CD14-positive monocyte (primary cell): Measurements from ENCODE around the gene PITPNC1. TPM values are rescaled to one million over a fixed set of nuclear protein-coding genes. Genes with fewer than 3 reads are reported as not detected.

ENCODE experiments used
- DNase-seq, 3 donors: peaks; one replicate each; pipeline ENCODE4 v3.0.0-alpha.2; 2011 to 2022
- H2AFZ ChIP-seq: 2 replicates; pipeline ENCODE4 v1.6.0; 2012; ENCODE audit warnings: mild to moderate bottlenecking, low read depth, low read length, inconsistent platforms; ENCODE audit not compliant: insufficient read depth, poor library complexity, severe bottlenecking
- H3K27ac ChIP-seq, 2 donors: 1 replicate in 1 of 2; 2 replicates in 1 of 2; pipeline ENCODE4 v1.5.1; 2012 to 2013; ENCODE audit warnings: low read length in 2 of 2, control low read depth in 1 of 2, inconsistent platforms in 1 of 2, low read depth in 1 of 2, mild to moderate bottlenecking in 1 of 2
- H3K27me3 ChIP-seq, 2 donors: one replicate each; pipeline versions ENCODE4 v1.6.0 to v1.6.1; 2011 to 2013; ENCODE audit warnings: low read length in 2 of 2; ENCODE audit not compliant: control insufficient read depth in 2 of 2, insufficient read depth in 2 of 2
- H3K36me3 ChIP-seq, 2 donors: replicated peaks in 1 of 2; 1 replicate in 1 of 2; 2 replicates in 1 of 2; pipeline versions ENCODE4 v1.5.1 to v1.6.1; 2012 to 2013; ENCODE audit warnings: low read length in 2 of 2, control low read depth in 1 of 2, inconsistent platforms in 1 of 2, mild to moderate bottlenecking in 1 of 2; ENCODE audit not compliant: insufficient read depth in 2 of 2, control insufficient read depth in 1 of 2
- H3K4me1 ChIP-seq, 2 donors: 1 replicate in 1 of 2; 2 replicates in 1 of 2; pipeline versions ENCODE4 v1.5.1 to v1.6.1; 2012 to 2013; ENCODE audit warnings: low read length in 2 of 2, control low read depth in 1 of 2, inconsistent platforms in 1 of 2, mild to moderate bottlenecking in 1 of 2, moderate library complexity in 1 of 2; ENCODE audit not compliant: insufficient read depth in 2 of 2, control insufficient read depth in 1 of 2
- H3K4me2 ChIP-seq: replicated peaks from 2 replicates; pipeline ENCODE3; 2012; ENCODE audit warnings: low read length, moderate library complexity, mild to moderate bottlenecking; ENCODE audit not compliant: poor library complexity, severe bottlenecking; ENCODE audit errors: extremely low read depth
- H3K4me3 ChIP-seq, 3 experiments: fragments of 200-600 bp in 1 of 3; sonication (generic) in 1 of 3; replicated peaks in 1 of 3; 1 replicate in 2 of 3; 2 replicates in 1 of 3; pipeline ENCODE4 v1.5.1; 2011 to 2013; ENCODE audit warnings: low read length in 3 of 3, mild to moderate bottlenecking in 3 of 3, control low read depth in 2 of 3, low read depth in 2 of 3, inconsistent platforms in 1 of 3, moderate library complexity in 1 of 3
- H3K79me2 ChIP-seq: 2 replicates; pipeline ENCODE4 v1.6.0; 2012; ENCODE audit warnings: mild to moderate bottlenecking, control low read depth, inconsistent platforms, low read length, moderate library complexity; ENCODE audit not compliant: insufficient read depth
- H3K9ac ChIP-seq: 2 replicates; pipeline ENCODE4 v1.6.0; 2017; ENCODE audit warnings: low read length, mild to moderate bottlenecking; ENCODE audit not compliant: insufficient read depth, poor library complexity, severe bottlenecking
- H3K9me3 ChIP-seq, 2 donors: replicated peaks in 1 of 2; 1 replicate in 1 of 2; 2 replicates in 1 of 2; pipeline versions ENCODE4 v1.5.1 to v1.6.1; 2012 to 2013; ENCODE audit warnings: low read length in 2 of 2, control low read depth in 1 of 2; ENCODE audit not compliant: control insufficient read depth in 1 of 2, insufficient read depth in 1 of 2
- H4K20me1 ChIP-seq: 2 replicates; pipeline ENCODE4 v1.6.0; 2012; ENCODE audit warnings: mild to moderate bottlenecking, low read length, control low read depth, moderate library complexity; ENCODE audit not compliant: insufficient read depth
- H3K27ac Mint-ChIP-seq, 7 donors: one replicate each; pipeline ENCODE4 v1.8.0; 2020; ENCODE audit warnings: mild to moderate bottlenecking in 7 of 7, mixed read lengths in 7 of 7, moderate library complexity in 6 of 7, inconsistent platforms in 2 of 7
- H3K27me3 Mint-ChIP-seq, 3 donors: one replicate each; pipeline ENCODE4 v1.8.0; 2021 to 2022; ENCODE audit warnings: low read depth in 3 of 3, mild to moderate bottlenecking in 3 of 3, mixed read lengths in 3 of 3, moderate library complexity in 3 of 3, inconsistent platforms in 1 of 3
- H3K36me3 Mint-ChIP-seq, 2 donors: one replicate each; pipeline ENCODE4 v1.8.0; 2020; ENCODE audit warnings: mixed read lengths in 2 of 2, inconsistent platforms in 1 of 2, mild to moderate bottlenecking in 1 of 2
- H3K4me1 Mint-ChIP-seq: one replicate; pipeline ENCODE4 v1.8.0; 2020; ENCODE audit warnings: mild to moderate bottlenecking, mixed read lengths
- H3K4me3 Mint-ChIP-seq, 2 donors: one replicate each; pipeline ENCODE4 v1.8.0; 2020; ENCODE audit warnings: mild to moderate bottlenecking in 2 of 2, mixed read lengths in 2 of 2, moderate library complexity in 1 of 2
- H3K9me3 Mint-ChIP-seq, 7 donors: one replicate each; pipeline ENCODE4 v1.8.0; 2020 to 2022; ENCODE audit warnings: mixed read lengths in 7 of 7, mild to moderate bottlenecking in 6 of 7, moderate library complexity in 6 of 7, inconsistent platforms in 2 of 7
- WGBS: methylation state at CpG from one replicate; pipeline ENCODE4 v1.1.5; 2013; ENCODE audit warnings: missing lambda C conversion rate; ENCODE audit not compliant: insufficient coverage; 5-methylcytosine and 5-hydroxymethylcytosine counted together
- intact Hi-C, 2 donors: fragments of 100-400 bp; cut with micrococcal nuclease; formaldehyde crosslinking; loops; one replicate each; pipeline versions ENCODE4 v1.15.0 to v1.15.1; 2023
- polyA plus RNA-seq, 3 donors: library from polyadenylated mRNA; depleted of rRNA in 1 of 3; unstranded in 2 of 3; stranded (reverse) in 1 of 3; fragments of 300-500 nt in 2 of 3; fragments of >200 nt in 1 of 3; fragmentation: Illumina TruSeq in 2 of 3; gene quantifications; 1 replicate in 2 of 3; 2 replicates in 1 of 3; pipeline ENCODE4 v1.2.3, GENCODE V29; 2012 to 2021
- TF ChIP-seq, protein P1 (sequence below): fragments of 200-600 bp; IDR thresholded peaks from one replicate; pipeline ENCODE4 v1.8.0; 2022; ENCODE audit warnings: antibody characterized with exemption, mild to moderate bottlenecking

PITPNC1 gene
- polyA plus RNA-seq, 3 donors: 18.5 to 31.0 (median 21.7) TPM

DNA sequence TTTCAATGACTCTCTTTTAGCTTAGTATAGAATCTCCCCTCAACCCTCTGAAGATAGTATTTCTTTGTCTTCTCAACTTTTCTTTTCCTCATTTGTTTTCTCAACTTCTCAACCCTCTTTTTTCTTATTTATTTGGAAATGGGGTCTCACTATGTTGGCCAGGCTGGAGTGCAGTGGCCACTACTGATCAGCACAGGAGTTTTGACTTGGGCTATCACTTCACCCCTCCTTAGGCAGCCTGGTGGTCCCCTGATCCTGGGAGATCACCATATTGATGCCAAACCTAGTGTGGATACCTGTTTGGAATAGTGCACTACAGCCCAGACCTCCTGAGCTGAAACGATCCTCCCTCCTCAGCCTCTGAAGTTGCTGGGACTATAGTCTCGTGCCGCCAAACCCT, 79.8 kb downstream of the PITPNC1 start:
- WGBS: 100% methylated on average over 2 of the region's 3 CpGs
- Histone ChIP-seq H3K9ac (no peak overlapping the region), H3K36me3 (no peaks in the 10 kb centered on the region), H3K27me3 (no peaks in the 10 kb centered on the region), H3K4me1 (no peaks in the 10 kb centered on the region), H3K4me2 (no peak overlapping the region), H4K20me1 (peaks cover 18% of the 10 kb centered on the region), H3K4me3 (no peak overlapping the region), H3K79me2 (no peaks in the 10 kb centered on the region), H2AFZ (no peak overlapping the region), H3K9me3 (peaks cover 0 to 5% of the 10 kb centered on the region in 2 donors), H3K27ac (no peak overlapping the region)
- Mint-ChIP-seq H3K27ac (peak overlapping the region in 1 of 7 donors; percentile 66), H3K9me3 (peaks cover 3 to 11% (median 7%) of the 10 kb centered on the region in 7 donors), H3K36me3 (peaks cover 7% of the 10 kb centered on the region in 2 donors), H3K27me3 (no peaks in the 10 kb centered on the region), H3K4me3 (no peak overlapping the region), H3K4me1 (peaks cover 6% of the 10 kb centered on the region)
- intact Hi-C loops: no loop called here
- TF ChIP-seq, protein P1, sequence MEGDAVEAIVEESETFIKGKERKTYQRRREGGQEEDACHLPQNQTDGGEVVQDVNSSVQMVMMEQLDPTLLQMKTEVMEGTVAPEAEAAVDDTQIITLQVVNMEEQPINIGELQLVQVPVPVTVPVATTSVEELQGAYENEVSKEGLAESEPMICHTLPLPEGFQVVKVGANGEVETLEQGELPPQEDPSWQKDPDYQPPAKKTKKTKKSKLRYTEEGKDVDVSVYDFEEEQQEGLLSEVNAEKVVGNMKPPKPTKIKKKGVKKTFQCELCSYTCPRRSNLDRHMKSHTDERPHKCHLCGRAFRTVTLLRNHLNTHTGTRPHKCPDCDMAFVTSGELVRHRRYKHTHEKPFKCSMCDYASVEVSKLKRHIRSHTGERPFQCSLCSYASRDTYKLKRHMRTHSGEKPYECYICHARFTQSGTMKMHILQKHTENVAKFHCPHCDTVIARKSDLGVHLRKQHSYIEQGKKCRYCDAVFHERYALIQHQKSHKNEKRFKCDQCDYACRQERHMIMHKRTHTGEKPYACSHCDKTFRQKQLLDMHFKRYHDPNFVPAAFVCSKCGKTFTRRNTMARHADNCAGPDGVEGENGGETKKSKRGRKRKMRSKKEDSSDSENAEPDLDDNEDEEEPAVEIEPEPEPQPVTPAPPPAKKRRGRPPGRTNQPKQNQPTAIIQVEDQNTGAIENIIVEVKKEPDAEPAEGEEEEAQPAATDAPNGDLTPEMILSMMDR: no peak
- DNase-seq: no peak

DNA sequence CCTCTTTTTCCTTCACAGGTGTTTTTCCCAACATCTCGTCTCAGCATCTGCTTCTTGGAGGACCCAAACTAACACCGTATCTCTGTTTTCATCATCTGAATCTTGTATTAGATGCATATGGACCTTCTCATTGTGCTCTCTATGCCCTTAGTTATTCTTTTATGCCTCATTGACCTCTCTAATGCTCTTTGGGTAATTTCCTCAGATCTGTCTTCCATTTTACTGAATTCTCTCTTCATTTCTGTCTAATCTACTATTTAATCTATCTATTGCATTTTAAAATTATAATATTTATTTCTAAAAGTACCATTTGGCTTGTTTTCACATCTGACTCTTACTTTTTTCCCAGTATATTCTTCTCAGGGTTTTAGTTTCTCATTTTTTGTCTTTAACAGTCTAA, 81.1 kb downstream of the PITPNC1 start:
- no peak overlapping the region for H3K27ac ChIP-seq
- H3K9me3 ChIP-seq: peaks cover 0 to 5% of the 10 kb centered on the region in 2 donors
- Mint-ChIP-seq H3K4me3 (no peak overlapping the region), H3K4me1 (peaks cover 8% of the 10 kb centered on the region), H3K36me3 (peaks cover 7% of the 10 kb centered on the region in 2 donors), H3K27ac (peak overlapping the region in 1 of 7 donors; percentile 81), H3K9me3 (peaks cover 3 to 11% (median 7%) of the 10 kb centered on the region in 7 donors), H3K27me3 (no peaks in the 10 kb centered on the region)
- intact Hi-C loops: no loop called here
- no peak overlapping the region for H2AFZ ChIP-seq
- H3K4me2 ChIP-seq: no peak overlapping the region
- TF ChIP-seq, protein P1: no peak
- no peak overlapping the region for H3K9ac ChIP-seq
- no peaks in the 10 kb centered on the region for H3K36me3 ChIP-seq
- no peaks in the 10 kb centered on the region for H3K27me3 ChIP-seq
- no peaks in the 10 kb centered on the region for H3K4me1 ChIP-seq
- H3K4me3 ChIP-seq: no peak overlapping the region
- H4K20me1 ChIP-seq: peaks cover 17% of the 10 kb centered on the region
- H3K79me2 ChIP-seq: no peaks in the 10 kb centered on the region
- DNase-seq: no peak
- WGBS: no CpG with 5 or more reads among the region's 2 CpGs
